ENCODE data around the gene NHLH2. TPM values are rescaled to one million over a fixed set of nuclear protein-coding genes. Genes with fewer than 3 reads are reported as not detected.

Gene NHLH2
- total and polyA plus RNA-seq, 2 experiments from 2014 or later: 0.02 TPM; not detected in 1

DNA sequence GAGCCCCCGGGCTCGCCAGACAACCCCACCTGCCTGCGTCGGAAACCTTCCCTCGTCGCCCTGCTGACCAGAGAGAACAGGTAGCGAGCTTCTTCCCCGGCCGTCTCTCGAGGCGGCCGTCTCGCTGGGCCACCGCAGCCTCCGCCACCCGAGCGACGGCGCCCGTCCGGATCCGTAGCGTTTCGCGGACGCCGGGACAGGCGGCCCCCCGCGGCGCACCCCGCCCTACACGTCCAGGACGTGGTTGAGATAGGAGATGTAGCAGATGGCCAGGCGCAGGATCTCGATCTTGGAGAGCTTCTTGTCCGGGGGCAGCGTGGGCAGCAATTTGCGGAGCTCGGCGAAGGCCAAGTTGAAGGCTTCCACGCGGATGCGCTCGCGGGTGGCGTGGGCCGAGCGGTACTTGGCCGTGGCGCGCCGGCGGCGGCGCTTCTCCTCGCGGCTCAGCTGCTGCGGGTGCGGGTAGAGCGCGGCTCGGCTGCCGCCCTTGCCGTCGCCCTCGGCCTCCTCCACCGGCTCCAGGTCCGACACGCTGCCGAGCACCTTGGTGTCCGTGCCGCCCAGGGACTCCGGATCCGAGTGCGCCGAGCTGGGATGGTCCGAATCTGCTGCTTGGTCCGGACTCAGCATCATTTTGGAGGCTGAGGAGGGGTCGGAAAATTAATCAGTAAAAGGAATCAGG lies 3.0 kb downstream of the NHLH2 start:
- TF ChIP-seq, protein P1, sequence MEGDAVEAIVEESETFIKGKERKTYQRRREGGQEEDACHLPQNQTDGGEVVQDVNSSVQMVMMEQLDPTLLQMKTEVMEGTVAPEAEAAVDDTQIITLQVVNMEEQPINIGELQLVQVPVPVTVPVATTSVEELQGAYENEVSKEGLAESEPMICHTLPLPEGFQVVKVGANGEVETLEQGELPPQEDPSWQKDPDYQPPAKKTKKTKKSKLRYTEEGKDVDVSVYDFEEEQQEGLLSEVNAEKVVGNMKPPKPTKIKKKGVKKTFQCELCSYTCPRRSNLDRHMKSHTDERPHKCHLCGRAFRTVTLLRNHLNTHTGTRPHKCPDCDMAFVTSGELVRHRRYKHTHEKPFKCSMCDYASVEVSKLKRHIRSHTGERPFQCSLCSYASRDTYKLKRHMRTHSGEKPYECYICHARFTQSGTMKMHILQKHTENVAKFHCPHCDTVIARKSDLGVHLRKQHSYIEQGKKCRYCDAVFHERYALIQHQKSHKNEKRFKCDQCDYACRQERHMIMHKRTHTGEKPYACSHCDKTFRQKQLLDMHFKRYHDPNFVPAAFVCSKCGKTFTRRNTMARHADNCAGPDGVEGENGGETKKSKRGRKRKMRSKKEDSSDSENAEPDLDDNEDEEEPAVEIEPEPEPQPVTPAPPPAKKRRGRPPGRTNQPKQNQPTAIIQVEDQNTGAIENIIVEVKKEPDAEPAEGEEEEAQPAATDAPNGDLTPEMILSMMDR (IDR thresholded peaks at IDR 0.05; ENCODE audit: poor library complexity): no peak
- peak; percentile 85 for TF ChIP-seq EZH2 (IDR thresholded peaks at IDR 0.05; ENCODE audit: borderline replicate concordance)
- WGBS (ENCODE audit: low lambda C conversion rate, missing lambda C conversion rate): 21% methylated on average over 77 of the region's 80 CpGs
- peak overlapping the region; percentile 41 for H2AFZ ChIP-seq
- no peaks in the 10 kb centered on the region for H4K20me1 ChIP-seq (ENCODE audit: insufficient read depth, poor library complexity, severe bottlenecking)
- DNase-seq (ENCODE audit: low spot score): peak; percentile 16
- H3K79me2 ChIP-seq: no peaks in the 10 kb centered on the region
- H3K9me2 ChIP-seq (replicated peaks; ENCODE audit: insufficient read depth): no peaks in the 10 kb centered on the region
- H3K27me3 ChIP-seq: peaks cover 82% of the 10 kb centered on the region
- H3K36me3 ChIP-seq (replicated peaks; ENCODE audit: insufficient read depth, low read depth): no peaks in the 10 kb centered on the region
- H3K4me2 ChIP-seq: peak overlapping the region; percentile 83
- H3K27ac ChIP-seq: no peak overlapping the region
- H3K9me3 ChIP-seq (ENCODE audit: low read depth): no peaks in the 10 kb centered on the region
- H3K4me1 ChIP-seq (ENCODE audit: insufficient read depth): peaks cover 23% of the 10 kb centered on the region
- H3K4me3 ChIP-seq: no peak overlapping the region

DNA sequence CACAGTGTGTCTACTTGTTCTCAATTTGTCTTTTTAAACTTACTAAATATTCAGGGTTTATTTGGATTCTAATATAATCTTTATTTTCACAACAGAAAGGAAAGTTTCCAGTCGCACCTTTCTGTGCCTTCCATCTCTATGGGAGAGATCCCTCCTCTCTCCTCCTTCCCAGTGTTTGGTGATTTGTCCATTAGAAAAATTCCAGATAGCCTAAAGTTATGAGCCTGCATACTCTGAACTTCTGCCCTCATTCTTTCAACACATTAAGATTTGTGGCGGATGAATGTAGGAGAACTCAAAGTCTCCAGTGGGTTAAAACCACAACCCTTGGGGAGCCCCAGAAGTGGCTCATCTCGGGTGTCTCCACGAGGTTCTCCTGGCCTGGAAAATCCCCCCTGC lies 3.6 kb downstream of the NHLH2 start:
- Histone ChIP-seq H3K36me3 (replicated peaks; ENCODE audit: insufficient read depth, low read depth) (no peaks in the 10 kb centered on the region), H3K4me1 (ENCODE audit: insufficient read depth) (peaks cover 23% of the 10 kb centered on the region), H3K27me3 (peaks cover 77% of the 10 kb centered on the region), H3K79me2 (no peaks in the 10 kb centered on the region), H3K4me3 (no peak overlapping the region), H2AFZ (peak overlapping the region; percentile 41), H3K9me2 (replicated peaks; ENCODE audit: insufficient read depth) (no peaks in the 10 kb centered on the region), H4K20me1 (ENCODE audit: insufficient read depth, poor library complexity, severe bottlenecking) (no peaks in the 10 kb centered on the region), H3K9me3 (ENCODE audit: low read depth) (no peaks in the 10 kb centered on the region), H3K27ac (no peak overlapping the region), H3K4me2 (peak overlapping the region; percentile 83)
- WGBS (ENCODE audit: low lambda C conversion rate, missing lambda C conversion rate): 60% methylated on average over 4 of the region's 4 CpGs
- TF ChIP-seq EZH2 (IDR thresholded peaks at IDR 0.05; ENCODE audit: borderline replicate concordance) (no peak), EZH2phosphoT487 (IDR thresholded peaks at IDR 0.05; ENCODE audit: low read depth, severe bottlenecking, unreplicated experiment) (peak; percentile 4)
- TF ChIP-seq, protein P1 (IDR thresholded peaks at IDR 0.05; ENCODE audit: poor library complexity): no peak
- no peak for DNase-seq (ENCODE audit: low spot score)

DNA sequence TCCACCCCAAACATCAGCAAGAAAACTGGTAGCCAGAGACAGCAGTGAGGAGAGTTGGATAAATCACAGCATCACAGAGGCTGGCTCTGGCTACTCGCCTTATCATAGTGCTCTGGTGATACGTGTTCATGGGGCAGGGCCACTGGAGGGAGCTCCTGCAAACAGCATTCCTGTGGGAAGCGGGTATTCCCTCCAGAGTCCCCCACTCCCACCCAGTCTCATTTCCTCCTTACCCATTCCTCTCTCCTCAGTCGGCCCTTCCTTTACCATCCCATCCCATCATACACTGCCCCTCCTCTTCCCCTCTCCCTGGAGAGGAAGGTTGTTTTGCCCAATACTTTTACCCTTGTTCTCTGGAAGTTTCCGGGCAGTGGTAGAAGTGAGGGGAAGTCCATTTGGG lies 7.1 kb downstream of the NHLH2 start:
- Histone ChIP-seq H2AFZ (no peak overlapping the region), H3K27me3 (peaks cover 45% of the 10 kb centered on the region), H4K20me1 (ENCODE audit: insufficient read depth, poor library complexity, severe bottlenecking) (no peaks in the 10 kb centered on the region), H3K36me3 (replicated peaks; ENCODE audit: insufficient read depth, low read depth) (no peaks in the 10 kb centered on the region), H3K4me2 (no peak overlapping the region), H3K4me1 (ENCODE audit: insufficient read depth) (peaks cover 16% of the 10 kb centered on the region), H3K79me2 (no peaks in the 10 kb centered on the region), H3K4me3 (no peak overlapping the region), H3K9me3 (ENCODE audit: low read depth) (no peaks in the 10 kb centered on the region), H3K27ac (no peak overlapping the region), H3K9me2 (replicated peaks; ENCODE audit: insufficient read depth) (no peaks in the 10 kb centered on the region)
- no peak for DNase-seq (ENCODE audit: low spot score)
- WGBS (ENCODE audit: low lambda C conversion rate, missing lambda C conversion rate): 52% methylated on average over 5 of the region's 5 CpGs
- TF ChIP-seq, protein P1 (IDR thresholded peaks at IDR 0.05; ENCODE audit: poor library complexity): no peak
